CD4-positive, alpha-beta T cell (primary cell): ENCODE data around the gene MAP3K1. TPM values are rescaled to one million over a fixed set of nuclear protein-coding genes. Genes with fewer than 3 reads are reported as not detected.

Source experiments
- ATAC-seq: fragments of 200-7000 bp; cut with Tn5 transposase; one replicate; pipeline ENCODE4 v1.10.0; 2022; ENCODE audit warnings: mild to moderate bottlenecking; ENCODE audit not compliant: poor library complexity
- CTCF ChIA-PET: fragments of 350-600 bp; sonication (Branson Sonifier 250); formaldehyde crosslinking; loops from one replicate; lab custom pipeline; 2021; ENCODE audit warnings: antibody characterized with exemption, inconsistent platforms; lab: Charles Lee
- POLR2A ChIA-PET: fragments of 350-600 bp; sonication (Branson Sonifier 250); formaldehyde crosslinking; loops from one replicate; lab custom pipeline; 2021; ENCODE audit warnings: antibody characterized with exemption, inconsistent platforms; lab: Charles Lee
- DNase-seq, 14 experiments: peaks; one replicate each; pipeline ENCODE4 v3.0.0-alpha.2; 2013 to 2020; ENCODE audit warnings: mixed read lengths in 2 of 14
- H3K27ac ChIP-seq, 2 donors: one replicate each; pipeline versions ENCODE4 v1.5.1 to v1.7.0; 2013; ENCODE audit warnings: low read length in 2 of 2, low read depth in 1 of 2, mild to moderate bottlenecking in 1 of 2
- H3K27me3 ChIP-seq, 2 experiments: 1 replicate in 1 of 2; 2 replicates in 1 of 2; pipeline versions ENCODE4 v1.6.1 to v1.7.0; 2013; ENCODE audit warnings: low read length in 2 of 2, control low read depth in 1 of 2, mild to moderate bottlenecking in 1 of 2, moderate library complexity in 1 of 2; ENCODE audit not compliant: insufficient read depth in 2 of 2, control insufficient read depth in 1 of 2
- H3K36me3 ChIP-seq: one replicate; pipeline ENCODE4 v1.6.1; 2013; ENCODE audit warnings: low read length, control low read depth; ENCODE audit not compliant: insufficient read depth
- H3K4me1 ChIP-seq: one replicate; pipeline ENCODE4 v1.6.1; 2013; ENCODE audit warnings: low read length, control low read depth; ENCODE audit not compliant: insufficient read depth
- H3K4me3 ChIP-seq: one replicate; pipeline ENCODE4 v1.5.1; 2013; ENCODE audit warnings: mild to moderate bottlenecking, low read length, moderate library complexity
- H3K9me3 ChIP-seq, 2 experiments: 1 replicate in 1 of 2; 2 replicates in 1 of 2; pipeline versions ENCODE4 v1.6.1 to v1.7.0; 2013; ENCODE audit warnings: low read length in 2 of 2, mild to moderate bottlenecking in 2 of 2, control low read depth in 1 of 2, moderate library complexity in 1 of 2; ENCODE audit not compliant: control insufficient read depth in 1 of 2, insufficient read depth in 1 of 2
- H3K27ac Mint-ChIP-seq: one replicate; pipeline ENCODE4 v1.8.0; 2020; ENCODE audit warnings: mixed read lengths
- H3K27me3 Mint-ChIP-seq: one replicate; pipeline ENCODE4 v1.8.0; 2021; ENCODE audit warnings: mixed read lengths
- H3K36me3 Mint-ChIP-seq: one replicate; pipeline ENCODE4 v1.8.0; 2021; ENCODE audit warnings: low read depth, mixed read lengths
- H3K4me1 Mint-ChIP-seq: one replicate; pipeline ENCODE4 v1.8.0; 2021; ENCODE audit warnings: low read depth, mixed read lengths
- H3K4me3 Mint-ChIP-seq: one replicate; pipeline ENCODE4 v1.8.0; 2020; ENCODE audit warnings: mild to moderate bottlenecking, mixed read lengths
- H3K9me3 Mint-ChIP-seq: one replicate; pipeline ENCODE4 v1.8.0; 2020; ENCODE audit warnings: mixed read lengths
- intact Hi-C, 2 experiments: fragments of 100-400 bp; cut with DNase I in 1 of 2; cut with micrococcal nuclease in 1 of 2; formaldehyde crosslinking; loops; one replicate each; pipeline versions ENCODE4 v1.15.1 to v1.9.0; 2023 to 2025; cut with DNase I, micrococcal nuclease
- total RNA-seq, 174 experiments: library from RNA in 2 of 174; stranded (reverse) in 2 of 174; gene quantifications; one replicate each; pipeline ENCODE4 v1.2.3 and lab custom pipeline; 2021 to 2026
- TF ChIP-seq, protein P1 (sequence below): fragments of 200-600 bp; IDR thresholded peaks from one replicate; pipeline ENCODE4 v1.8.0; 2022; ENCODE audit warnings: antibody characterized with exemption, mild to moderate bottlenecking

MAP3K1 gene
- total RNA-seq, 2 experiments from 2014 or later: 59.4 to 62.5 TPM

DNA sequence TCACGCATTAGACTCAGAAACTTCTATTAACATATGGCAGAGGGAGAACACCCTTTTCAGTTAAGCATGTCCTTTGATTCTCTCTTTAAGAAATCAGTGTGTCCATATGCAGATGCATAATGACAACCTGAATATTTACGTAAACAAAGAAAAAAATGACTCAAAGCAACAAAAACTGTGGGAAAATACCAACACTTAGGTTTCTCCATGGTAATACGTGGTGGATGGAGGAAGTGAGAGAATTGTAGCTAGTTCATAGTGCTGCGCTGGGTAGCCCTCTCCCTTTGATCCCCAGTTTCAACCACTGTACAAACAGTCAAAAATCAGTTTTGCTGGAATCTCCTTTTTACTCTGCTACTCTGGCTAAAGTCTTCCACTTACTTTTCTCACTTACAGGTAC lies 2.0 kb upstream of the MAP3K1 start:
- H3K4me1 Mint-ChIP-seq: peaks cover 26% of the 10 kb centered on the region
- no peak for ATAC-seq
- H3K9me3 Mint-ChIP-seq: no peaks in the 10 kb centered on the region
- no peak overlapping the region for H3K27ac ChIP-seq
- peak in 1 of 14 experiments; percentile 47 for DNase-seq
- TF ChIP-seq, protein P1, sequence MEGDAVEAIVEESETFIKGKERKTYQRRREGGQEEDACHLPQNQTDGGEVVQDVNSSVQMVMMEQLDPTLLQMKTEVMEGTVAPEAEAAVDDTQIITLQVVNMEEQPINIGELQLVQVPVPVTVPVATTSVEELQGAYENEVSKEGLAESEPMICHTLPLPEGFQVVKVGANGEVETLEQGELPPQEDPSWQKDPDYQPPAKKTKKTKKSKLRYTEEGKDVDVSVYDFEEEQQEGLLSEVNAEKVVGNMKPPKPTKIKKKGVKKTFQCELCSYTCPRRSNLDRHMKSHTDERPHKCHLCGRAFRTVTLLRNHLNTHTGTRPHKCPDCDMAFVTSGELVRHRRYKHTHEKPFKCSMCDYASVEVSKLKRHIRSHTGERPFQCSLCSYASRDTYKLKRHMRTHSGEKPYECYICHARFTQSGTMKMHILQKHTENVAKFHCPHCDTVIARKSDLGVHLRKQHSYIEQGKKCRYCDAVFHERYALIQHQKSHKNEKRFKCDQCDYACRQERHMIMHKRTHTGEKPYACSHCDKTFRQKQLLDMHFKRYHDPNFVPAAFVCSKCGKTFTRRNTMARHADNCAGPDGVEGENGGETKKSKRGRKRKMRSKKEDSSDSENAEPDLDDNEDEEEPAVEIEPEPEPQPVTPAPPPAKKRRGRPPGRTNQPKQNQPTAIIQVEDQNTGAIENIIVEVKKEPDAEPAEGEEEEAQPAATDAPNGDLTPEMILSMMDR: no peak
- ChIA-PET POLR2A (interaction anchor here (1.8 to 5.4 kb wide), 4 partner anchors 126 to 332 kb away, joined by 13 to 45 read pairs (median 20); no protein-coding TSS in a partner anchor), CTCF (interaction anchor here (0.7 to 1.2 kb wide), 2 partner anchors 15 to 29 kb away, joined by 3 read pairs; no protein-coding TSS in a partner anchor)
- no peaks in the 10 kb centered on the region for H3K27me3 ChIP-seq
- H3K4me3 ChIP-seq: no peak overlapping the region
- H3K27me3 Mint-ChIP-seq: no peaks in the 10 kb centered on the region
- peak overlapping the region; percentile 96 for H3K27ac Mint-ChIP-seq
- H3K4me1 ChIP-seq: peaks cover 6% of the 10 kb centered on the region
- H3K9me3 ChIP-seq: no peaks in the 10 kb centered on the region
- H3K36me3 Mint-ChIP-seq: peaks cover 26% of the 10 kb centered on the region
- H3K36me3 ChIP-seq: no peaks in the 10 kb centered on the region
- H3K4me3 Mint-ChIP-seq: peak overlapping the region; percentile 96
- intact Hi-C loops: loop anchor here (5.0 to 10.0 kb wide), 4 partner anchors 76 to 819 kb away; partner anchors contain the start of gene IL6ST (in 1 of the 2)

DNA sequence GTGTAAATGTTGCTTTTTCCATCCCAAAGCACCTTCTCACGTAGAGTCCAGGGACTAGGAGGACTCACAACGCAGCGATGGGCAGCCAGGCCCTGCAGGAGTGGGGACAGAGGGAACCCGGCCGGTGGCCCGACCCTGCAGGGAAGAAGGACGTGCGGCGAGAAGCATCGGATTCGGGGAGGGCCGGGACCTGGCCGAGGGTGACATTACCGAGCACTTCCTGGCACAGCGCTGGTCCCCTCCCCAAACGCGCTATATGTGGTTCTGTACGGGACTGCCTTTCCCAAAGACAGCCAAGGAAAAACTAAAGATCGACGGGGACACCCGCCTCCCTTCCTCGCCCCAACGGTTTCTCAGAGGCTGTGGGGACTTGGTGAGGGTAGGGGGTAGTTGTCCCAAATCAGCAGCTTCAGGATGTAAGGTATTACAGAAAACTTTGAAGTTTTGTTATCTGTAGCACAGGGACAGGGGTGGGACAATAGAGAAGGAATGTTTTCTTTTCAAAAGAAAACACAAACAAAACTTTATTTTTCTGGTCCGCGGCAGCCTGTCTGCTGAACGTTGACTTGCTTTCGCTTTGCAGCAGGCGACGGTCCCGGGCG lies 887 bp upstream of the MAP3K1 start:
- peaks cover 9% of the 10 kb centered on the region for H3K4me1 ChIP-seq
- H3K9me3 Mint-ChIP-seq: no peaks in the 10 kb centered on the region
- peak overlapping the region; percentile 96 for H3K4me3 Mint-ChIP-seq
- H3K4me3 ChIP-seq: peak overlapping the region; percentile 66
- H3K27me3 Mint-ChIP-seq: no peaks in the 10 kb centered on the region
- CTCF ChIA-PET: interaction anchor here (0.8 to 1.9 kb wide), 5 partner anchors 15 to 544 kb away, joined by 3 to 6 read pairs (median 3); no protein-coding TSS in a partner anchor
- peaks cover 32% of the 10 kb centered on the region for H3K36me3 Mint-ChIP-seq
- intact Hi-C loops: loop anchor here (5.0 to 10.0 kb wide), 4 partner anchors 77 to 820 kb away; partner anchors contain the start of gene IL6ST (in 1 of the 2)
- TF ChIP-seq, protein P1: peak; percentile 38
- H3K27me3 ChIP-seq: no peaks in the 10 kb centered on the region
- peaks cover 37% of the 10 kb centered on the region for H3K4me1 Mint-ChIP-seq
- DNase-seq (peak; percentile 12 to 82 (median 36)), ATAC-seq (peak; percentile 18)
- peak overlapping the region; percentile 96 for H3K27ac Mint-ChIP-seq
- H3K9me3 ChIP-seq: no peaks in the 10 kb centered on the region
- H3K36me3 ChIP-seq: no peaks in the 10 kb centered on the region
- POLR2A ChIA-PET: interaction anchor here (0.6 to 5.4 kb wide), 25 partner anchors 9 to 550 kb away, joined by 3 to 45 read pairs (median 5); partner anchors contain the start of gene GPBP1
- H3K27ac ChIP-seq: peak overlapping the region; percentile 78 to 82

DNA sequence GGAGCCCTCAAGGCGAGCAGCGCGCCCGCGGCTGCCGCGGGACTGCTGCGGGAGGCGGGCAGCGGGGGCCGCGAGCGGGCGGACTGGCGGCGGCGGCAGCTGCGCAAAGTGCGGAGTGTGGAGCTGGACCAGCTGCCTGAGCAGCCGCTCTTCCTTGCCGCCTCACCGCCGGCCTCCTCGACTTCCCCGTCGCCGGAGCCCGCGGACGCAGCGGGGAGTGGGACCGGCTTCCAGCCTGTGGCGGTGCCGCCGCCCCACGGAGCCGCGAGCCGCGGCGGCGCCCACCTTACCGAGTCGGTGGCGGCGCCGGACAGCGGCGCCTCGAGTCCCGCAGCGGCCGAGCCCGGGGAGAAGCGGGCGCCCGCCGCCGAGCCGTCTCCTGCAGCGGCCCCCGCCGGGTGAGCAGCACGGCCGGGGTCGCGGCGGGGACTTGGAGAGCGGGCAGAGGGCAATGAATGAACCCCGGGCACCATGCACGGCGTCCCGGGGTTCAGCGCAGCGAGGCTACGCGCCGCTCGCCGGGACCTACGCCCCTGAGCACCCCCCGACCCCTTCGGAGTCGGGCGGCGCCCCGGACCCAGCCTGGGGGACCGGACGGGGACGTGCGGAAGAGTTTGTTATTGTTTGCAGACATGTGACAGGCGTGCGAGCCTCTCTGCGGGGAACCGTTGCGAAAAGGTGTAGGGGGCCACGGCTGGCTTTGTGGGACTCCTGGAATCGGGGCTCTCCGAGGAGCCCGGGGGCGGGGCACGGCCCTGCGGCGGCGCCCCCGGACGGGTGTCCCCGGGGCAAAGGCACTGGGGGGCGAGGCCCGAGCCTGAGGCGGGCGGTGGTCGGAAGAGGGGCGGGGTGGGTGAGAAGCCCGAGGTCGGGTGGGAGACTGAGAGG lies 553 bp downstream of the MAP3K1 start:
- Histone ChIP-seq H3K27ac (peak overlapping the region in 1 of 2 donors; percentile 82), H3K9me3 (no peaks in the 10 kb centered on the region), H3K36me3 (peaks cover under 1% of the 10 kb centered on the region), H3K4me3 (peak overlapping the region; percentile 66), H3K4me1 (peaks cover 10% of the 10 kb centered on the region), H3K27me3 (no peaks in the 10 kb centered on the region)
- ATAC-seq: peak; percentile 22
- no peaks in the 10 kb centered on the region for H3K27me3 Mint-ChIP-seq
- ChIA-PET POLR2A (interaction anchor here (0.7 to 5.4 kb wide), 16 partner anchors 10 to 821 kb away, joined by 3 to 45 read pairs (median 4); partner anchors contain the start of gene IL6ST), CTCF (interaction anchor here (1.7 to 1.9 kb wide), 2 partner anchors 18 to 545 kb away, joined by 5 to 6 read pairs; no protein-coding TSS in a partner anchor)
- peak in 13 of 14 experiments; percentile 18 to 71 (median 40) for DNase-seq
- peaks cover 50% of the 10 kb centered on the region for H3K4me1 Mint-ChIP-seq
- peak overlapping the region; percentile 97 for H3K27ac Mint-ChIP-seq
- intact Hi-C loops: loop anchor here (2.0 to 10.0 kb wide), 9 partner anchors 15 to 821 kb away; partner anchors contain the start of genes GPBP1 (in 2 of the 2) and IL6ST (in 1 of the 2)
- no peaks in the 10 kb centered on the region for H3K9me3 Mint-ChIP-seq
- peaks cover 42% of the 10 kb centered on the region for H3K36me3 Mint-ChIP-seq
- peak overlapping the region; percentile 99 for H3K4me3 Mint-ChIP-seq
- TF ChIP-seq, protein P1: no peak
